Keratinocyte (primary cell): ENCODE data around the gene TRPT1. TPM values are rescaled to one million over a fixed set of nuclear protein-coding genes. Genes with fewer than 3 reads are reported as not detected.

Source experiments
- DNase-seq: peaks from one replicate; pipeline ENCODE4 v3.0.0-alpha.2; 2011; ENCODE audit warnings: low read depth, missing footprints, low spot score
- FAIRE-seq: peaks from 2 replicates; lab custom pipeline; 2011; peaks lifted over from hg19 to GRCh38; lab: Jason Lieb, UNC
- H2AFZ ChIP-seq: 2 replicates; pipeline ENCODE4 v1.6.0; 2012; ENCODE audit warnings: low read length, control low read depth, inconsistent platforms; ENCODE audit not compliant: control insufficient read depth
- H3K27ac ChIP-seq: 2 replicates; pipeline ENCODE4 v1.5.1; 2011; ENCODE audit warnings: low read length; ENCODE audit not compliant: control insufficient read depth, insufficient read depth
- H3K27me3 ChIP-seq: 3 replicates; pipeline ENCODE4 v1.6.0; 2011; ENCODE audit warnings: low read length; ENCODE audit not compliant: control insufficient read depth, insufficient read depth; ENCODE audit errors: extremely low read depth
- H3K36me3 ChIP-seq, 2 experiments: 2 replicates in 1 of 2; 3 replicates in 1 of 2; pipeline ENCODE4 v1.5.1; 2011; ENCODE audit warnings: low read length in 2 of 2, mild to moderate bottlenecking in 1 of 2; ENCODE audit not compliant: control insufficient read depth in 2 of 2, insufficient read depth in 2 of 2; ENCODE audit errors: extremely low read depth in 1 of 2
- H3K4me1 ChIP-seq: 3 replicates; pipeline ENCODE4 v1.5.1; 2011; ENCODE audit warnings: low read length; ENCODE audit not compliant: control insufficient read depth, insufficient read depth; ENCODE audit errors: extremely low read depth
- H3K4me2 ChIP-seq: 3 replicates; pipeline ENCODE4 v1.6.0; 2011; ENCODE audit warnings: low read depth, low read length; ENCODE audit not compliant: control insufficient read depth, insufficient read depth; ENCODE audit errors: extremely low read depth
- H3K4me3 ChIP-seq, 3 experiments: fragments of 200-600 bp in 1 of 3; sonication (generic) in 1 of 3; 2 replicates in 2 of 3; 3 replicates in 1 of 3; pipeline ENCODE4 v1.5.1; 2011 to 2016; ENCODE audit warnings: low read length in 3 of 3, mild to moderate bottlenecking in 3 of 3, control low read depth in 2 of 3, inconsistent platforms in 1 of 3, low read depth in 1 of 3, mixed read lengths in 1 of 3, mixed run types in 1 of 3, moderate library complexity in 1 of 3; ENCODE audit not compliant: control insufficient read depth in 2 of 3, insufficient read depth in 2 of 3; ENCODE audit errors: extremely low read depth in 1 of 3
- H3K79me2 ChIP-seq: 2 replicates; pipeline ENCODE4 v1.6.0; 2012; ENCODE audit warnings: low read length; ENCODE audit not compliant: control insufficient read depth, insufficient read depth
- H3K9ac ChIP-seq: 3 replicates; pipeline ENCODE4 v1.6.0; 2011; ENCODE audit warnings: low read length; ENCODE audit not compliant: control insufficient read depth, insufficient read depth; ENCODE audit errors: extremely low read depth
- H3K9me1 ChIP-seq: 3 replicates; pipeline ENCODE4 v1.6.0; 2011; ENCODE audit warnings: low read length; ENCODE audit not compliant: control insufficient read depth, insufficient read depth; ENCODE audit errors: extremely low read depth
- H3K9me3 ChIP-seq: 2 replicates; pipeline ENCODE4 v1.5.1; 2012; ENCODE audit warnings: low read depth, low read length; ENCODE audit not compliant: control insufficient read depth
- H4K20me1 ChIP-seq: 3 replicates; pipeline ENCODE4 v1.6.0; 2011; ENCODE audit warnings: low read length; ENCODE audit not compliant: control insufficient read depth, insufficient read depth; ENCODE audit errors: extremely low read depth
- CTCF ChIP-seq, 3 experiments: IDR thresholded peaks in 1 of 3; conservative IDR thresholded peaks in 1 of 3; optimal IDR thresholded peaks in 1 of 3; 2 replicates in 2 of 3; 3 replicates in 1 of 3; pipeline versions ENCODE3 to v1.5.1; 2011; ENCODE audit warnings: low read length in 3 of 3, mild to moderate bottlenecking in 3 of 3, moderate library complexity in 2 of 3, control low read depth in 1 of 3, inconsistent platforms in 1 of 3; ENCODE audit not compliant: insufficient read depth in 2 of 3; ENCODE audit errors: extremely low read depth in 1 of 3
- EZH2 ChIP-seq: IDR thresholded peaks from one replicate; pipeline ENCODE4 v1.6.1; 2012; ENCODE audit warnings: inconsistent platforms, mild to moderate bottlenecking, low read length, moderate library complexity
- dilution Hi-C: fragments of 300-500 bp; cut with MboI; formaldehyde crosslinking; loops from one replicate; pipeline ENCODE4 v1.7.0; 2020; ENCODE audit warnings: low sequenced_read_pairs; ENCODE audit not compliant: extremely low pct_ligation_motif_present
- polyA plus RNA-seq, 5 experiments: library from polyadenylated mRNA; depleted of rRNA in 3 of 5; stranded (reverse) in 3 of 5; stranded (forward) in 1 of 5; unstranded in 1 of 5; fragments of >200 nt; gene quantifications; 1 replicate in 1 of 5; 2 replicates in 3 of 5; 3 replicates in 1 of 5; pipeline versions ENCODE4 v1.2.1 to v1.2.3, GENCODE V29; 2011 to 2012; ENCODE audit warnings: missing spikeins in 2 of 5, low read depth in 1 of 5, low replicate concordance in 1 of 5

The TRPT1 gene
- polyA plus RNA-seq, 1 donor (not counting 4 experiments of a cell fraction or from before 2014, with no cell fraction given), result 15.5 TPM

- Histone ChIP-seq H3K27ac (no peak overlapping the region), H3K9me3 (no peaks in the 10 kb centered on the region), H4K20me1 (peaks cover 8% of the 10 kb centered on the region), H3K36me3 (peaks cover 5 to 11% of the 10 kb centered on the region in 2 experiments), H3K4me1 (peaks cover 26% of the 10 kb centered on the region), H3K9me1 (no peaks in the 10 kb centered on the region), H3K4me3 (no peak overlapping the region), H3K4me2 (no peak overlapping the region), H3K79me2 (peaks cover 47% of the 10 kb centered on the region), H3K9ac (no peak overlapping the region), H2AFZ (no peak overlapping the region), H3K27me3 (no peaks in the 10 kb centered on the region)
- no peak for FAIRE-seq
- no peak for TF ChIP-seq EZH2
- no peak for TF ChIP-seq CTCF (optimal IDR thresholded peaks at IDR 0.05 in 1 of 3, IDR thresholded peaks at IDR 0.05 in 1 of 3, conservative IDR thresholded peaks at IDR 0.05 in 1 of 3; ENCODE audit: extremely low read depth in 1 of 3, insufficient read depth in 2 of 3, low read length in 3 of 3)
- dilution Hi-C loops, result no loop called here
- no peak for DNase-seq
These were observed 23.8 kb upstream of the TRPT1 start for GRCh38 chr11:64249563-64250414.

DNA sequence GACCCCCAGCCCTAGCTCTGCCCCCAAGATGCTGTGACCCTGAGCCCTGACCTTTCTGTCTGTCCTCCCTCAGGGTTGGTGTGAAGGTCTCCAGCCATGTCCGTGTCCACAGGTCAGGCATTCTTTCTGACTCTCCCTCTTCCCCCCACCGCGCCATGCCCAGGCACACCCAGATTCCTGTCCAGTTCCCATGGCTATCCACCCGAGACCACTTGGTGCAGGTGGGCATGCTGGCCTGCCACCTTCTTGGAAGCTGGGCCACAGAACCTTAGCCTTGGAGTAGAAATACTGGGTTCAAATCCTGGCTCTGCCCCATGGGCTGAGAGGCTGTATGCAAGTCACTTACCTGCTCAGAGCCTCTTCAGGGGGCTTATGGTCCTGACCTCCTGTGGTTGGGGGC is 23.1 kb upstream of the TRPT1 start:
- no peaks in the 10 kb centered on the region for H3K27me3 ChIP-seq
- H2AFZ ChIP-seq, result no peak overlapping the region
- H3K27ac ChIP-seq, result no peak overlapping the region
- H4K20me1 ChIP-seq, result peaks cover 8% of the 10 kb centered on the region
- dilution Hi-C loops, result no loop called here
- peaks cover 45% of the 10 kb centered on the region for H3K79me2 ChIP-seq
- no peaks in the 10 kb centered on the region for H3K9me1 ChIP-seq
- H3K4me3 ChIP-seq, result no peak overlapping the region
- H3K36me3 ChIP-seq, result peaks cover 4 to 12% of the 10 kb centered on the region in 2 experiments
- H3K9me3 ChIP-seq, result no peaks in the 10 kb centered on the region
- peaks cover 31% of the 10 kb centered on the region for H3K4me1 ChIP-seq
- no peak overlapping the region for H3K4me2 ChIP-seq
- FAIRE-seq, result no peak
- no peak overlapping the region for H3K9ac ChIP-seq
- no peak for TF ChIP-seq EZH2
- TF ChIP-seq CTCF (optimal IDR thresholded peaks at IDR 0.05 in 1 of 3, IDR thresholded peaks at IDR 0.05 in 1 of 3, conservative IDR thresholded peaks at IDR 0.05 in 1 of 3; ENCODE audit: extremely low read depth in 1 of 3, insufficient read depth in 2 of 3, low read length in 3 of 3), result no peak
- DNase-seq, result no peak
